Fibroblast of upper back skin (primary cell): ENCODE measurements around the gene TBC1D4.
A peak's percentile ranks its signal among the peaks of the same experiment; 100 is the strongest.
"Not testable (repeated sequence)": the region's sequence is repeated elsewhere in the genome, so short reads cannot be mapped to it uniquely, and the experiment has no call there.

ENCODE experiments used
- DNase-seq: peaks from one replicate; pipeline ENCODE4 v3.0.0-alpha.2; 2013

TBC1D4 gene

DNA sequence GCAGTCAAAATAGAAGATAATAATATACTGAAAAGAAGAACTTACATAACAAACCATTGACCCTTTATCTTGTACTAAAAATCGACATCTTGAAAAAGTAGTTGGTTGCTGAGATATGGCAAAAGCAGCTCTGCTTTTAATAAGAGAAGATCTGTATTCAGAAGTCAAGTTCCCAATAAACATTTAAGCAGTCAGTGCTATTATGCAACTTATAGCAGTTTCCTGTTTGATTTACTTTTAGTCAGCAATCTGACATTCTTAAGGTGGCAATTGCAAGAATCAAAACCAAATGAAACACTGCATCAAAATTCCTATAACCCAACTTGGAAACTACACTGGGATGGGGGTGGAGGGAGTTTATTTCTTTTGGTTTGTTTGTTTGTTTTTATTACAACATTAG is 165.5 kb downstream of the TBC1D4 start:
- peak; percentile 27 for DNase-seq

DNA sequence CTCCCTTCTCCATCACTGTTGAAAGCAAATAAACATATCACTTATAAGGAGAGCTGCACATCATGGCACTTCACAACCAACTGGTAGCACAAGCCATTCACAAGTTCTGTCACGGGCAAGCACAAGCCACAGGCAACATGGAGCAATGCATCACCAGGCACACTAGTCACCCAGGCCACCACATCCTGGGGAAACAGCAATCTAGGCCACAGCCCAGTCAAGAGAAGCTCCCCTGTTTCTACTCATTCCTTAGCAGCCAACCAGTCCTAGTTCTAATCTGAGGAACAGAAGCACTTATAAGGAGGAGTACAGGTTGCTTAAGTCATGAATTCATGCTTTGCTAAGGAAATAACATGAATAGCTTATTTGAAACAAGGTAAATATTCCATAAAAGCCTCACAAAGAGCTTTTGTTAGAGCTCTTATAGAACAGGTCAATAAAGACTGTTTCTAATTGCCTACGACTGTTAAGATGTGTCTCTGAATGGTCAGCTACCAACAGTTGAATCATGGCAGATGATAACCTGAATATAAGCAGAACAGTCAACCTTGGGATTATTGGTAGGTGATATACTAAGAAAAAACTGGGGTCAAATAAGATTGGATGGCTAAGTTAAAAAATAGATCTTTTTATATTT is 169.0 kb downstream of the TBC1D4 start:
- no peak for DNase-seq

DNA sequence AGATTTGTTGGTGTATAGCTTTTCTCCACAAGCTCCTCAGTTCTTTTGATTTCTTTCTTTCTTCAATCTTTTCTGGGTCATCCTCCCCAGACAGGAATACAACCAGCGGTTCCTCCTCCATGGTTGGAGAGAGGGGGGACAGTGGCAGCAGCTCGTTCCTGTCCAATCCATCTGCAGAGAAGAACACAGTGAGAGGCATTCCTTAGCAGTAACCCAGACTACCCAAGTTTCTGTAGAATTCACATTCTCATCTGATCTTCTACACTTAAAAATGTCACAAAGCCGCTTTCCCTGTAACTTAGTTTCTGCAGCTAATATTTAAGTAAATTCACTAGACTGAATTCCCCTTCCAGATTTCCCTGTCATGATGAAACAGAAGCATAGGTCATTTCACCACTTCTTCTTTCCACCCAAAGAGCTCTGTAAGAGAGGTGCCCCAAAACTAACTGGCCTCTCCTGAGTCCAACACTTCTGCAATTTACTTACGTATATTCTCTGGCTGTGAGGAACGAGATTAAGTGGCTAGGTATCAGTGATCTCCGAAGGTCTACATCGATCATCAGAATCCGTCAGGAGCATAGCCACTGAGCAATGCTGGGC is 171.9 kb downstream of the TBC1D4 start:
- no peak for DNase-seq

DNA sequence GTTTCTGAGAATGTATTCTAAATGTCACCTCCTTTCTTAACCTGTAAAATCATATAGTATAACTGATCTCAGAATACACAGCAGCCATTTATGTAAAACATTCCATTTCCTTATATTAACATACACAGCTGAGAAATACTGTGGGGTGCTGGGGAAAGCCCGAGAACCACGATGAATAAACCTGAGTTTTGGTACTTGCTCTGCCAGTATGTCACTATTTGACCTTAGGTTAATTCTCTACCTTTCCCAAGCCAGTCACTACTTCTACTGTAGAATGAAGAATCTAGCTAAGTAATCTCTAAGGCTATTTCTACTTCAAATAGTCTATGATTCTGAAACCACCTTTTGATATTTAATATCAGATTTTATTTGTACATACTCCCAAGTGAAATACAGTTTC is 173.7 kb downstream of the TBC1D4 start:
- no peak for DNase-seq

DNA sequence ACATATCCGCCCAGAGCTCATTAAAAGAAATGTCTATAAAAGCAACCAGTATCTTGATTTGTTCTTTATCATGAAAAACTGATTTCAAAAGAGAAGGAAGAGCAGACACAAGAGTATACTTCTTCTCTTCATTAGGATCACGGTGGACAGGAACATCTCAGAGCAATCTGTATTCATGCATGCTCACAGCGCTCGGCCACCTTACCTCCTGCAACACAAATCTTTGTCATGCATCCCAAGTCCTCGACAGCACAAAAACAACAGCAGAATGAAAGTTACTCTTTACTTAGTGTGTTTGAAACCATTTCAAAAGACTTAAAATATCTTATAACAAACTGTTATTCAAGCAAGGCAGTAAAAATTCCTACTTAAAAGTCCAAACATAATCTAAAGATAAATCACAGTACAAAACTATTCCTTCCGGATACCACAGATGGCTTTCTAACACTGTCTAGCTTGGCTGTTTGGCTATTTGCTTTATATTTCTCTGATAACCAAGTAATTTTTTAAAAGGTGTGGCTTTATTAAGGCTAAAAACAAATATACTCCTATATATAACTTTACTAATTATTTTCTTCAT is 174.5 kb downstream of the TBC1D4 start:
- peak; percentile 6 for DNase-seq

DNA sequence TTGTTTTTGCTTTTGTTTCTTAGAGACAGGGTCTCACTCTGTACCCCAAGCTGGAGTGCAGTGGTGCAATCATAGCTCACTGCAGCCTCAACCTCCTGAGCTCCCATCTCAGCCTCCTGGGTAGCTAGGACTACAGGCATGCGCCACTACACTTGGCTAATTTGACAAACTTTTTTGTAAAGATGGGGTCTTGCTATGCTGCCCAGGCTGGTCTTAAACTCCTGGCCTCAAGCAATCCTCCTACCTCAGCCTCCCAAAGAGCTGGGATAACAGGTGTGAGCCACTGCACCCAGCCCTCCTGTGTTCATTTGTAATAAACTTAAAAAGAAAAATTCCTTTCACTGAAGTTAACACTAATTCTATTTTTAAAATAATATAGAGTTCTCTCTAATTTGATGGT is 175.0 kb downstream of the TBC1D4 start:
- DNase-seq: not testable (repeated sequence)

DNA sequence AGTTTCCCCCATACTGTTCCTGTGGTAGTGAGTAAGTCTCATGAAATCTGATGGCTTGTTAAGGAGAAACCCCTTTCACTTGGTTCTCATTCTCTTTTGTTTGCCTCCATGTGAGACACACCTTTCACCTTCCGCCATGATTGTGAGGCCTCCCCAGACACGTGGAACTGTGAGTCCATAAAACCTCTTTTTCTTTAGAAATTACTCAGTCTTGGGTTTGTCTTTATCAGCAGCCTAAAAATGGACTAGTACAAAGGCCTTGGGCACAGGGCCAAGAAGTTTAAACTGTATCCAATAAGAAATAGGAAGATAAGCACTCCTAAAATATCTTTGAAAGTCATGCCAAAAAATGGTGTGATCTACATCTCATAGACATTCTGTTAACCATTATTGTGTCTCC is 176.9 kb downstream of the TBC1D4 start:
- DNase-seq: peak; percentile 9

DNA sequence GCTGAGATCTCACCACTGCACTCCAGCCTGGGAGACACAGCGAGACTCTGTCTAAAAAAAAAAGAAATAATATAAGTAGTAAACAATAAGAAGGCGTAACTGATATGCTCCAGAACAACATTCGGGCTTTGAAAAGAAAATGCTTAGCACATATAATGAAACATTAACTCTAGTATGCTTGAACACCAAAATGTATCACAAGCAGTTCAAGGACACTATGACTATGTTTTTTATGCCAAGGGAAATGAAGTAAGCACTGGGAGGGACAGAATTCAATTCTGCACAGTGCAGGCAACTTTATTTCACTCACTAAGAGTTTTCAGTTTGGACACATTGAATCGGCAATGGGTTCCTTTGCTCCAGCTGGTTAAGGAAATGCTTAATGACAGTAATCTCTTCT is 178.7 kb downstream of the TBC1D4 start:
- DNase-seq: no peak

DNA sequence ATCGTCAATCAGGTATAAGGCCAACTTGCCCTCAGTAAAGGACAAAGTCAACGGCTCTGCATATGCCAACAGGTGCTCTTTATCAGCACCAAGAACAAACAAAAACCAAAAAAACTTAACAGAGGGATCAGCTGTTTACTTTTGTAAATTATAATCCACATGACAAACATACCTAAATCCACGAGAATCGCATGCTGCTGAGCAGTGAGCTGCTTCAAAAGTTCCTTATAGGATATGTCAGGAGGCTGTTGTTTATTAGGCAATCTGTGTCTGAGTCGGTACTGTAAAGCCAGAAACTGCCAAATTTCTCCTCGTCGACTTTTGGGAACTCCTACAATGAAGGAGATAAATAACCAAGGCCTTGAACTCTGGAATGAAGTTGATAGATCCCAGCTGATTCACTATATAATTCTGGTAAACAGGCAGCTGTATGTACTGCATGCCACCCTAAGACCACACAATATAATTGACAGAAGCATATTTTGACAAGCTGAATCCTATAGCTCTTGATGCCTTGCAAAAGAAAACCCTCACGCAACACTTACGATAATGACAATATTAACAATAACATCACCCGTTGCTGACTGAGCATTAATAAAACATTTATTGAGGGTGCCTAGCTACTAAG is 179.8 kb downstream of the TBC1D4 start:
- peak; percentile 7 for DNase-seq

DNA sequence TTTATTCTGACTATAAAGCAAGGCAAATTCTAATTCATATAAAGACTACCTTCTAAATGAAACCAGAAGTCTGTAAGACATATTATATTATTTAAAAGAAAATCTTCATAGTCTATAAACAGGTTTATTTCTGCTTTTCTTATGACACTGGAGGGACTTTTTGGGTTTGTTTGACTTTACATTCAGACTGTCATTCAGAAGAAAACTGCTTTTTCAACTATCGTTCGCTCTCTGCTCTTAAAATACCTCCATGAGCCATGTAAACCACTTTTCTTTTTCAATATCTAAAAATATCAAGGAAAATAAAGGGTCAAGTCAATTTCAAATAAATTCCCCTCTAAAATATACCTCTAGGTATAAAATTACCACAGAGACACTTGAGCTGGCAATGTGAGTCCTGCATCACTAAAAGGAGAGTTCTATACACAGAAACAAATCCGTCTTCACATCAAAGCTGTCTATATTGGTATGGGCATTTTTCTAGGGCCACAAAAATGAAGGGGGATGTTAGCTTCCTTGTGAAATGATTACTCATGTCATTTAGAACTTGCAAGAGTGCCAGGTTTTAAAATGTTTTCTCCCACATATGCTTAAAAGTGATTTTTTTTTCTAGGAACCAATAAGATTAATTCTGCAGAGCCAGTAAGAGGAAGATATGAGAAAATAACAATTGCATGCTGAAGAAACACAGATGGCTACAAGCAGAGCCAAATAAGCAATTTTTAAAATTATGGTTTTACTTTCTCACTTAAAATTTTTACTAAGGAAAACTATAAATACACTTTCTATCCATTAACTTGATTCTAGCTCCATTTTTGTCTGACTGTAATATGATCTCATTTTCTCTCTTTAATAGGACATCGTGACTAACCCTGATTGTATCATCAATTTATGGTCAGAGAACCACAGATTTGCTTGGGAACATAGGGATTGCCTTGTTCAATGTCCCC is 181.8 kb downstream of the TBC1D4 start:
- DNase-seq: peak; percentile 81

DNA sequence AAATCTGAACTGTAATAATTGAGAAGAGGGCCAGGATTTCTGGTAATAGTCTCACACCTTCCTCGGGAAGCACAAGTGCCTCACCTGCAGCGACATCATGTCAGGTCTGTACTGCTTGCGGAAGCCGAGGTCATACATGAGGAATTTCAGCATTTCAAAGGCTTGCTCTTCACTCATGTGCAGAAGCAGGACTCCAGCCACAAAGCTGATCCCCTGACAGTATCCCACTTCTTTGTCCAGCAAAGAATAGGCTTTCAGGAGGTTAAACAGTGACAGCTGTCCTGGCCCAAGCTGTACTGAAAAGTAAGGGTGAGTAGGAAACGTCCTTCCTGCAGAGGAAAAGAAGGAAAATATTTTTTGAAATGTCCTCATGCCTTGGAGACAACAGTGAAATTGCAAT is 182.7 kb downstream of the TBC1D4 start:
- DNase-seq: no peak

DNA sequence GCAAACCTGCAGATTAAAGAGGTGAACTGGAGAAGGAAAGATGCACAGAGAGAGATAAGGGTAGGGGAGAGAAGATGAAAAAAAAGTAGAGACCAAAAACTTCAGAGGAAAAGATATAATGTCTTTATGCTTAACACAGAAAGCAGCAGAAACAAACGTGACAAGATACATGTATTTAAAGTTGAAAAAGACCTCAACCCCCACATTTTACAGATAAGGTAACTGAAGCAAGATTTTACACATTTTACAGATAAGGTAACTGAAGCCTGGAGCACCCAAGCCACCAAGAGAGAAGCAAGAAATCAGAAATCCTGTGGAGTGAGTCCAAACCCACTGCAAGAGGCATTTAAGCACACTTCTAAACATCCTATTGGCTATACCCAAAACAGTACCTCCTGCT is 185.3 kb downstream of the TBC1D4 start:
- no peak for DNase-seq

DNA sequence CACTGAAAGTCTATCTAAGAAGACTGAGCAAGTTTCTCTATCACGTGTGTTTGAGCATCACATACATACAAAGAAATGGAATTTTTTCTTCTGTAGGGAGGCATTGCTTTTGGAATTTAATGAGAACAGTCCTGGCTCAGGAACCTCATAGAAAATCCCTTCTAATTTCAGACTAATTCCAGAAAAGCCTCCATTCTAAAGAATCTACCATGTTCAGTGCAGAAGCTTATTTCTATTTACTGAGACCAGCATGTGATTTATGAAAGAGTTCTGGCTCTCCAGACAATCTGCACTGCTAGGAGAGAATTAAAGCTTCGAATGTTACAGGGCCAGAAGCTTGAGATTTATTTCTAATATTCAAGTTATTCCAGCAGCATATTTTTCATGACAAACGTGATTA is 186.8 kb downstream of the TBC1D4 start:
- DNase-seq: no peak

DNA sequence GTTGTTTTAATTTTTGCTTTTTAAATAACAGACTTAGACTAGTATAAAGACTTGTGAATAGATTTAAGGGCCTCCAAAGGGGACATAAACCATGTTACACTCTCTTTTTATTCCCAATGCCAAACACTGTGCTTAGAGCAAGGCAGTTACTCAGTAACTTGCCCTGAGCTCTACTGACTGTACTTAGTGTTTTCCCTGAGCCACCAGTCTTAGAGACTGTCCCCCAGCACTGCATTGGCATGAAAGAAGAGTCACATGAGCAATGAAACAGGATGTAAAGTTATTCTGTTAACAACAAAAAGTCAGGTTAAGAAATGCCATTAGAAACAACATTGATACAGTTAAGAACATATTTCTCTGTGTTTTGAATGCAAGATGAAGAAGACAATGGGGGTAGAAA is 187.9 kb downstream of the TBC1D4 start:
- no peak for DNase-seq

DNA sequence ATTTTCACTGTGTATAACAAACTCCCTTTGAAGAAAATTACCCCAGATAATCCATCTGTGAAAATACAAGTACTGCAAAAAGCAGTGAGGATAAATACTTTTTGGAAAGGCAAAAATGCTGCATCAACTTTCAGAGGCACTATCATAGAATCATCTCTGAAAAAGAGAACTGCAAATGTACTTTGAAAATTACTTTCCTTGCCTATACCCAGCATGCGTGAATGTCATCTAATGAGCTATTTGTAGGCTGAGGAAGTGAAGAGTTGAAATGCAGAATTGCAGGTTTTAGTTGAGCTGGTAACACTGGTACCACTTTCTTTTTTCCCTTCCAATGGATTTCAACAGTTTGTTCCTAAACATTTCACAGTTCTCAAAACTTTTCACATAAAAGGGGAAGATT is 196.7 kb downstream of the TBC1D4 start:
- no peak for DNase-seq

DNA sequence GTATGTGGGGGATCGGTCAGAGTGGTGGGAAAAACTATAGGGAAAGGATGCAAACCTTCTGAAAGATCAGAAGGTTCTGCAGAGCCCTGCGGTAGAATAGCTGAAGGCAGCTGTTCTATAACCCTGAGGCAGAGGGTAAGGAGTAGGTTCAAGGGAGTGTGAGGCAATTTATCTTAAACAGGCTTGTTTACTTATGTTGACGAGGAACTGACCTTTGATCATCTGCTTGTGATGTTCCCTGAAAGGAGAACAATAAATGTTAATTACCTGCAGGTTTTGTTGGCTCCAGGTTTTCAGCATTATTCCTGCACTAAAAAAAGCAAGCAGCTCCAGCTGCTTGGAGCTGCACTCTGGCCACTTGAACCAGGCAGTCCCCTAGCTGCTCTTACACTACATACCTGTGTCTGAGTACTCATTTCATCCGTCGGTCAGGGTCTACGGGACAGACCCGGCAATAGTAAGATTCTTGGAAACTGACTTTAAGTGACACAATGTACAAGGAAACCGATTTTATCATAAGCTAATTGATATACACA is 202.1 kb downstream of the TBC1D4 start:
- no peak for DNase-seq

DNA sequence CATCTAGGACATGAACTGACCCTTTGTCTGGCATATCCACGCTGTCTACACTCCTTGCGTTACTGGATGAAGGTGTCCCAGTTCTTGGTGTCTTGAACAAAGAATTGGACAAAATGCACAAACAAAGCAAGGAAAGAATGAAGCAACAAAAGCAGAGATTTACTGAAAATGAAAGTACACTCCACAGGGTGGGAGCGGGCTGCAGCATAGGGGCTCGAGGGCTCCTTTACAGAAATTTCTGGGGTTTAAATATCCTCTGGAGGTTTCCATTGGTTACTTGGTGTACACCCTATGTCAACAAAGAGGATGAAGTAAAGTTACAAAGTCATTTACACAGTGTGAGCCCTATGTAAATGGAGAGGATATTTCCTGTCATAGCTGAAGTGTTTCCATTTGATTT is 208.3 kb downstream of the TBC1D4 start:
- DNase-seq: not testable (repeated sequence)

DNA sequence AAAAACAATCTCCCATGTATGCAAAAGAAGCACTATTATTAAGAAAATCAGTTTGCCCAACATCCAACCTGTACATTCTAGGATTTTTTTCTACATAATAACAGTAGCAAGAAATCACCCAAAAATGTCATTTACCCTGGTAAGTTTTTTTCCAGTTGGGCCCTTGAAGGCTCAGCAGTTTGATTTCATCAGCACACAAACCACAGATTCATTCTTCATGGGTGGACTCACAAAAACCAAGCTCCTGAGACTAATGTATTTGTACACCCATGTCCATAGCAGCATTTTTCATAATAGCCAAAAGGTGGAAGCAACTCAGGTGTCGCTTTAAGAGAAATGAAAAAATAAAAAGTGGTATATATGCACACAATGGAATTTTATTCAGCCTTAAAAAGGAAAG is 210.1 kb downstream of the TBC1D4 start:
- DNase-seq: peak; percentile 68

DNA sequence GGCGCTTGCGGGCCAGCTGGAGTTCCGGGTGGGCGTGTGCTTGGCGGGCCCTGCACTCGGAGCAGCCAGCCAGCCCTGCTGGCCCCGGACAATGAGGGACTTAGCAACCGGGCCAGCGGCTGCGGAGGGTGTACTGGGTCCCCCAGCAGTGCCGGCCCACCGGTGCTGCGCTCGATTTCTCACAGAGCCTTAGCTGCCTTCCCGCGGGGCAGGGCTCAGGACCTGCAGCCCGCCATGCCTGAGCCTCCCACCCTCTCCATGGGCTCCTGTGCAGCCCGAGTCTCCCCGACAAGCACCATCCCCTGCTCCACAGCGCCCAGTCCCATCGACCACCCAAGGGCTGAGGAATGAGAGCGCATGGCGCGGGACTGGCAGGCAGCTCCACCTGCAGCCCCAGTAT is 213.5 kb downstream of the TBC1D4 start:
- DNase-seq: not testable (repeated sequence)

DNA sequence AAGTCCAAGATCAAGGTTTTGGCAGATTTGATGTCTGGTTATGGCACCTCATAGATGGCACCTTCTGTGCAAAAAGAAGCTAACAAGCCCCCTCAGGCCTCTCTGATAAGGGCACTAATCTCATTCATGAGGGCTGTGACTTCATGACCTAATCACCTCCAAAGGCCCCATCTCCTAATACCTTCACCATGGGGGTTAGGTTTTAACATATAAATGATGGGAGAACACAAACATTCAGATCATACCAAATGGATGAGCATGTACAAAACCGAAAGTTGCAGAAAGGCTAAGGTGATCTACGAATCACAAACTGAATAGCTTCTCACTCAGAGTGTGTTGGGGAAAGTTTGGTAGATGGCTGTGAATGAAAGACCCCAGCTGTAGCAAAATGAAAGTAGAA is 217.4 kb downstream of the TBC1D4 start:
- DNase-seq: peak; percentile 30

DNA sequence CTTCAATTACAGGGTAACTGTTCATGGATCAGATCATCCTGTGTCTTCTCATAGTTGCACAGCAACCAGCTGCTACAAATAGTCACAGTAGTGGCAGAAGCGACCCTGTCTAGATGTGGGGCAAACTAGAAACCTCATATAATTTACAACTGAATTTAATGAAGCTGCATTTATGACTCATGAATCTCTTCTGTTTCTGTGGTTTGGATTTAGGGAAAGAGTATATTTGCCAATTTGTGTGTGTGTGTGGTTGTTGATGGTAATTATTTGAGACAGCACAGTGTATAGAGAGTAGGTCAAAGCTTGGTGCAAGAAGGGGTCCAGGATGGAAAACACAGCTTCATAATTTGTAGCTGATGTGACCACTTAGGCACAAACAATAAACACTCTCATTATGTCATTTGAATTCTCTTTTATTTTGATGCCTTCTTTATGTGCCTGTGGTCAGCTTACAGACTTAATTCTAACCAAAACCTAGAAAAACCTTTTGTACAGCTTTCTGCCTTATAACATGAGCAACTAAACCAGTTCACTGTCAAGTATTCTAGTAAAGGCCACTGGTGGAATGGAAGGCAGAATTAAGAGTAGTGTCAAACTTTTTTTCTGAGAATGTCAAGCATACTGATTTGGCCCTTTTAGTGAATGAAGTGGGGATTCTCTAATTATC is 218.1 kb downstream of the TBC1D4 start:
- DNase-seq: peak; percentile 63

DNA sequence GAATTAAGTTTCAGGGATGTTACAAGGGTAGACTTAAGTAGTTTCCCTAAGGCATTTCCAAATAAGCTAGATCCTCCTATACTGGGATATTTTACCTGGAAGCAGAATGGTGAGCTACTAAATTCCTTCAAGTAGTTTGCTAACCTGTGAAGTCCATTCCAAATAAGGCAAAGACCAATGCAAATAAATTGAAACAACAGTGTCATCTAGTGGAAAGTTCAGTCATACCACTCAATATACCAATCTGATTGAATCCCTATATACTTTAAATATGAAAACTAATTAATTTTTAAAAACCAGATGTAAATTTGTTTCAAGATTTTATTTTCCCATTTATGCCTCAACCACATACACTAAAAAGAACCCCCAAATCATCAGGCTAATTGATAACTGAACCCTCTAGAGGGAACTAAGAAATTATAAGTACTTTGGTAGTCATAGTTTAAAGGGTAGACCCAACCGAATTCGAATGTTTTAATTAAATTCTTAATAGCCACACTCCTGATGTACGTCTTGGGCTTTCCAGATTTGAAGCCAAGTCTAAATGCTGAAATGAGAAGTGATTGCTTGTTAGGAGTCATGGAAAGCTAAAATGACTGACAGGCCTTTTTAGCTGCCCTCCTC is 223.7 kb downstream of the TBC1D4 start:
- DNase-seq: peak; percentile 63
